Activated T-helper 17 cell treated with anti-CD3 and anti-CD28 coated beads, Interleukin-2, amount 50 U/mL, for 72 hours (primary cell): Measurements from ENCODE around the gene USP31. TPM values are rescaled to one million over a fixed set of nuclear protein-coding genes. Genes with fewer than 3 reads are reported as not detected.

ENCODE experiments used
- ATAC-seq: fragments of 150-1000 bp; cut with Tn5 transposase; replicated peaks from 2 replicates; pipeline ENCODE4 v1.10.0; 2021; ENCODE audit warnings: mild to moderate bottlenecking, moderate library complexity
- H3K27ac Mint-ChIP-seq: one replicate; pipeline ENCODE4 v1.8.0; 2022; ENCODE audit warnings: mixed read lengths
- H3K27me3 Mint-ChIP-seq: one replicate; pipeline ENCODE4 v1.8.0; 2022; ENCODE audit warnings: mixed read lengths
- H3K36me3 Mint-ChIP-seq: one replicate; pipeline ENCODE4 v1.8.0; 2022; ENCODE audit warnings: low read depth, mild to moderate bottlenecking, mixed read lengths
- H3K4me1 Mint-ChIP-seq: one replicate; pipeline ENCODE4 v1.8.0; 2022; ENCODE audit warnings: mixed read lengths
- H3K4me3 Mint-ChIP-seq: one replicate; pipeline ENCODE4 v1.8.0; 2022; ENCODE audit warnings: mild to moderate bottlenecking, mixed read lengths
- H3K9me3 Mint-ChIP-seq: one replicate; pipeline ENCODE4 v1.8.0; 2022; ENCODE audit warnings: mixed read lengths
- total RNA-seq, 2 donors: library from RNA; stranded (reverse); gene quantifications; one replicate each; pipeline ENCODE4 v1.2.3, GENCODE V29; 2022

The USP31 gene
- total RNA-seq, 2 donors from 2014 or later: 4.8 to 7.6 TPM

DNA sequence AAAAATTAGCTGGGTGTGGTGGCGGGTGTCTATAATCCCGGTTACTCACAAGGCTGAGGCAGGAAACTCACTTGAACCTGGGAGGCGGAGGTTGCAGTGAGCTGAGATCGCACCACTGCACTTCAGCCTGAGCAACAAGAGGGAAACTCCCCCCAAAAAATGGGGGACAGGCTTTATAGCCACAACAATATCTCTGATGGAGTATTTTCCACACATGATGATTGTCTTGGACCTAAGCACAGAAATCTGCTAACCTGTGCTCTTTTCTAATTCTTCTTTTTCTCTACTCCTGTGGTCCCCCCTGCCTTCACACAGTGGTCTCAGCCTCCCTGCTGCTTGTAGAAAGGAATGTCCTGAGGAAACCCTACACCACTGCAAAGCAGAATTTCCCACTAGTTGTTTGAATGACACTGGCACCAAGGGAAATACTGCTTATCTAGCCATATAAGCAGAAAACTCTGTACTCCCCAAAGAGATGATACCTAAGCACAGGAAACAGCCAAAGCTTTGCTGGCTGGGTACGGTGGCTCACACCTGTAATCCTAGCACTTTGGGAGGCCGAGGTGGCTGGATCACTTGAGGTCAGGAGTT lies 117.6 kb downstream of the USP31 start:
- Mint-ChIP-seq H3K36me3 (no peaks in the 10 kb centered on the region), H3K27me3 (peaks cover 20% of the 10 kb centered on the region), H3K9me3 (peaks cover 4% of the 10 kb centered on the region), H3K27ac (no peak overlapping the region), H3K4me1 (no peaks in the 10 kb centered on the region), H3K4me3 (no peak overlapping the region)
- ATAC-seq: no peak

GRCh38 chr16:23029733-23030420 lies 119.4 kb downstream of the USP31 start:
- Mint-ChIP-seq H3K27ac (no peak overlapping the region), H3K4me1 (no peaks in the 10 kb centered on the region), H3K27me3 (peaks cover 23% of the 10 kb centered on the region), H3K4me3 (no peak overlapping the region), H3K9me3 (peaks cover 4% of the 10 kb centered on the region), H3K36me3 (no peaks in the 10 kb centered on the region)
- no peak for ATAC-seq

DNA sequence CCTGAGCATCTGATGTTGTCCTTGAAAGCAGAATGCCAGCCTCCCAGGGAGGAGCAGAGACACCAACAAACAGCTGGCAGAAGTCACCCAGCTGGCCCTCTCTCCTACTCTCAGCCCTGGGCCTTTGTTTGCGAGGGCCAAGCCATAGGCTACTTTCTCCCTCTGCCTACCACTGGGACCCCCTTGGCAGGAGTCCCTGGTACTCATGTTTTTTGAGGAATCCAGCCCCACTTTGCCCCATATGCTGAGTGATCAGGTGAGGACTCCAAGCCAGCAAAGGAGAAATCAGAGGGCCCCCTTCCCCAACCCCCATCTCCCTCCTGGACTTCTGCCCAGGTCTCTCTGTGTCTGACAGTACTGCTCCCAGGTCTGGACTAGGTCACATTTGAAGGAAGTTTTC lies 121.9 kb downstream of the USP31 start:
- Mint-ChIP-seq H3K9me3 (no peaks in the 10 kb centered on the region), H3K27ac (no peak overlapping the region), H3K27me3 (peaks cover 26% of the 10 kb centered on the region), H3K4me1 (no peaks in the 10 kb centered on the region), H3K4me3 (no peak overlapping the region), H3K36me3 (no peaks in the 10 kb centered on the region)
- ATAC-seq: no peak

DNA sequence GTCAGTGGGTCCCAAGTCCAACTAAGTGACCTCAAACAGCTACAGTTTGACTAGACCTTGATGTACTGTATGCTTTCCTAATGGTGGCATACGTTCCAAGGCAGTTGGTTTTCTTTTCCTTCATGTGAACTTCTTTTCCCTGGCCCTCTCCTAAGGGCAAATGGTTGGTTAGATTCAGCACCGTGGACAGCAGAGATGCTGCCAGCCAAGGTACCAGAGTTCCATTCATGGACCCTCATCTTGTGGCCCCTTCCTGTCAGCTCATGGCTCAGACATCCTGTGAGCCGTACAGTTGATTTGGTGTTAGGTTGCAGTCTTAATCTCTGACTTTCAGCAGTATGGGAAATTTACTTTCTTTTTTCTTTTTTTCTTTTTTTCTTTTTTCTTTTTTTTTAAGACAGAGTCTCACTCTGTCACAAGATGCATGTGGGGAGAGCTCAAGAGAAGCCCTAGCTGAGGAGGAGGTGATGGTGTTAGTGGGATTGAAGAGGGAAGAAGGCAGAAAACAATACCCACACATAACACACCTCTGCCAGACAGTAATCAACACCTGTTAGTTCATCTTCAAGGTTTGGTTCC lies 122.4 kb downstream of the USP31 start:
- H3K27ac Mint-ChIP-seq: no peak overlapping the region
- no peaks in the 10 kb centered on the region for H3K9me3 Mint-ChIP-seq
- H3K36me3 Mint-ChIP-seq: no peaks in the 10 kb centered on the region
- no peak overlapping the region for H3K4me3 Mint-ChIP-seq
- ATAC-seq: no peak
- H3K27me3 Mint-ChIP-seq: peaks cover 24% of the 10 kb centered on the region
- H3K4me1 Mint-ChIP-seq: no peaks in the 10 kb centered on the region

DNA sequence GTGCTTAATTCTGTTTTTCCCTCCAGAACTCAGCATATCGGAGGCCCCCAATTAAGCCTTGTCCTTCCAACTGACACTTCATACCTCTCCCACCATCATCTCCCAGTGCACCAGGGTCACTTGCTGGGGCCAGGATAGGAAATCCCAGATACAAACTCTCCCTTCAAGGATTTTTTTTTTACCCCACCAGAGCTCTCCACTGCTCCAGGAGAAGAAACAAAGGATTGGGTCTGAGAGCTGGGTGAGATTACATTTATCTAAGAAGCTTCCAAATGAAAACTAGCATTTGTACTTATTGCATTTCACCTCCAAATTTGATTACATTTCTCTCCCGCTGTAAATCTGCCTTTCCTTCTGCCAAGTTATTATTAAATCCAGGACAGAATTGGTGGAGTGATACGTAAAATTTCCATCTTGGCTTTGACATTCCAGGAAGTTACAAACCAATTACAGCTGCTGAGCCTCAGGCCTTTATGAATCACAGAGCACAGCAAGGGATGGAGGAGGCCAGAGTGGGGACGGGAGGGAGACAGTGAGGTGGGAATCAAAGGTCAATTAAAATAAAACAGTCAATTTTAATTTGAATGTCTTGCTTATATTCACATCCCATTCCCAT lies 123.5 kb downstream of the USP31 start:
- H3K9me3 Mint-ChIP-seq: no peaks in the 10 kb centered on the region
- ATAC-seq: no peak
- no peak overlapping the region for H3K27ac Mint-ChIP-seq
- H3K36me3 Mint-ChIP-seq: no peaks in the 10 kb centered on the region
- H3K4me3 Mint-ChIP-seq: no peak overlapping the region
- H3K4me1 Mint-ChIP-seq: no peaks in the 10 kb centered on the region
- peaks cover 28% of the 10 kb centered on the region for H3K27me3 Mint-ChIP-seq

GRCh38 chr16:23024044-23024443 lies 125.2 kb downstream of the USP31 start:
- no peaks in the 10 kb centered on the region for H3K4me1 Mint-ChIP-seq
- H3K27ac Mint-ChIP-seq: no peak overlapping the region
- no peaks in the 10 kb centered on the region for H3K36me3 Mint-ChIP-seq
- H3K27me3 Mint-ChIP-seq: peaks cover 23% of the 10 kb centered on the region
- ATAC-seq: no peak
- peaks cover 5% of the 10 kb centered on the region for H3K9me3 Mint-ChIP-seq
- H3K4me3 Mint-ChIP-seq: no peak overlapping the region

DNA sequence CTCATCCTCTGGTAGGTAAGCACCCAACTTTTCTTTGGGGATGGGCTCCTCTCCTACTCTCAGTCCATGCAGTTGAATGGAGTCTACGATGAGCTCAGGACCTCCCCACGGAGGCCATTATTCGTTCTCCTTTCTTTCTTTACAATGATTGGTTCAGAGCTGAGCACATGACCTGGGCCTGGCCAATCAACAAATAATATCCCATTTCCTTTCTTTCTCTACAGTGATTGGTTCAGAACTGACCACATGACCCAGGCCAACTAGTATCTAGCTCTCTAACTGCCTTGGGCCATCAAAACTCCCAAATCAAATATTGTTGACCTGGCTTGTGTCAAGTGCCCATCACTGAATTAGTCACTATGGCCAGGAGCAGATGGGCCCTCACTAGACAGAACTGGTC lies 129.2 kb downstream of the USP31 start:
- ATAC-seq: no peak
- Mint-ChIP-seq H3K4me1 (no peaks in the 10 kb centered on the region), H3K36me3 (no peaks in the 10 kb centered on the region), H3K4me3 (no peak overlapping the region), H3K27me3 (peaks cover 26% of the 10 kb centered on the region), H3K27ac (no peak overlapping the region), H3K9me3 (peaks cover 5% of the 10 kb centered on the region)

GRCh38 chr16:23016368-23016767 lies 132.9 kb downstream of the USP31 start:
- no peak overlapping the region for H3K27ac Mint-ChIP-seq
- H3K4me1 Mint-ChIP-seq: no peaks in the 10 kb centered on the region
- H3K36me3 Mint-ChIP-seq: no peaks in the 10 kb centered on the region
- H3K9me3 Mint-ChIP-seq: peaks cover 5% of the 10 kb centered on the region
- no peak for ATAC-seq
- H3K4me3 Mint-ChIP-seq: no peak overlapping the region
- peaks cover 21% of the 10 kb centered on the region for H3K27me3 Mint-ChIP-seq

- no peak for ATAC-seq
- no peak overlapping the region for H3K27ac Mint-ChIP-seq
- peaks cover 19% of the 10 kb centered on the region for H3K27me3 Mint-ChIP-seq
- H3K9me3 Mint-ChIP-seq: peaks cover 5% of the 10 kb centered on the region
- no peaks in the 10 kb centered on the region for H3K36me3 Mint-ChIP-seq
- no peak overlapping the region for H3K4me3 Mint-ChIP-seq
- H3K4me1 Mint-ChIP-seq: no peaks in the 10 kb centered on the region
Observed at GRCh38 chr16:23015580-23015979, 133.7 kb downstream of the USP31 start.

- Mint-ChIP-seq H3K4me3 (no peak overlapping the region), H3K36me3 (no peaks in the 10 kb centered on the region), H3K4me1 (no peaks in the 10 kb centered on the region), H3K27ac (no peak overlapping the region), H3K27me3 (peaks cover 15% of the 10 kb centered on the region), H3K9me3 (no peaks in the 10 kb centered on the region)
- ATAC-seq: no peak
Observed at GRCh38 chr16:23014592-23014991, 134.7 kb downstream of the USP31 start.

Other genes with a start within 250 kb of the USP31 start
- gene SCNN1G, start 33.3 kb upstream of the USP31 start, total RNA-seq: not detected
- gene SCNN1B, start 152.8 kb upstream of the USP31 start, total RNA-seq: not detected